ENCODE data around the gene ADGRD1. TPM values are rescaled to one million over a fixed set of nuclear protein-coding genes. Genes with fewer than 3 reads are reported as not detected.

The ADGRD1 gene
- total RNA-seq, 1 donor from 2014 or later, result 0.08 TPM

- no peak for DNase-seq (ENCODE audit: low read depth)
- H3K4me3 ChIP-seq (ENCODE audit: low read depth, low read length), result no peak overlapping the region
- H3K27me3 ChIP-seq (ENCODE audit: control insufficient read depth, insufficient read depth, low read length), result no peaks in the 10 kb centered on the region
- no peaks in the 10 kb centered on the region for H3K36me3 ChIP-seq (ENCODE audit: control insufficient read depth, insufficient read depth, low read length)
- TF ChIP-seq CTCF (IDR thresholded peaks at IDR 0.05; ENCODE audit: insufficient read depth, low read length, poor library complexity, severe bottlenecking), result no peak
These were observed 7.1 kb downstream of the ADGRD1 start for GRCh38 chr12:130960787-130961186.

DNA sequence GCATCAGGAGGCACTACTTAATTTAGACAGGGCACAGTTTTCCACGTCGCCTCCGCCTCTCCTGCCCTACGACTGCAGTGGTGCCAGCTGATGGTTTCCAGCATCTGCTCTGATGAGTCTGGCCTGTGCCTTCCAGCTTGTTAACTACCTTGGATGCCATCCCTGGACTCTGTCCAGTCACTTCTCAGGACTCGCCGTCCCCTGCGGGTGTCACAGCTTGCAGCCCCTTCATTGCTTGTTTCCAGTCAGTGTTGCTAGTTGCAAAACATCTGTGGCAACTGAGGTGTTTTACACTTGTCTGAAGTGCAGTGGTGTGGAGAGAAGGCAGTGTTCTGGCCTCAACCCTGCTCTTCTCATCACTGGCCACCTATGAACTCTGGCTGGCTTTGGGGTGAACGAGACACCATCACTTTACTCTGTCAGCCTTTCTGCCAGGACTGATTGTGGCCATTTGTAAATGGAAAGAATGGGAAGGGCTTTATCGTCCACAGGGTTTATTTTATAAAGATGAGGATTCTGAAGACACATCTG, 8.3 kb downstream of the ADGRD1 start:
- no peaks in the 10 kb centered on the region for H3K36me3 ChIP-seq (ENCODE audit: control insufficient read depth, insufficient read depth, low read length)

GRCh38 chr12:130965214-130965613, 11.5 kb downstream of the ADGRD1 start:
- Histone ChIP-seq H3K27me3 (ENCODE audit: control insufficient read depth, insufficient read depth, low read length) (no peaks in the 10 kb centered on the region), H3K4me3 (ENCODE audit: low read depth, low read length) (no peak overlapping the region), H3K36me3 (ENCODE audit: control insufficient read depth, insufficient read depth, low read length) (no peaks in the 10 kb centered on the region)
- TF ChIP-seq CTCF (IDR thresholded peaks at IDR 0.05; ENCODE audit: insufficient read depth, low read length, poor library complexity, severe bottlenecking), result no peak
- DNase-seq (ENCODE audit: low read depth), result no peak

More for the DNA sequence above, 8.3 kb downstream of the ADGRD1 start:
- no peak for TF ChIP-seq CTCF (IDR thresholded peaks at IDR 0.05; ENCODE audit: insufficient read depth, low read length, poor library complexity, severe bottlenecking)
- DNase-seq (ENCODE audit: low read depth), result no peak
- H3K27me3 ChIP-seq (ENCODE audit: control insufficient read depth, insufficient read depth, low read length), result no peaks in the 10 kb centered on the region
- no peak overlapping the region for H3K4me3 ChIP-seq (ENCODE audit: low read depth, low read length)

DNA sequence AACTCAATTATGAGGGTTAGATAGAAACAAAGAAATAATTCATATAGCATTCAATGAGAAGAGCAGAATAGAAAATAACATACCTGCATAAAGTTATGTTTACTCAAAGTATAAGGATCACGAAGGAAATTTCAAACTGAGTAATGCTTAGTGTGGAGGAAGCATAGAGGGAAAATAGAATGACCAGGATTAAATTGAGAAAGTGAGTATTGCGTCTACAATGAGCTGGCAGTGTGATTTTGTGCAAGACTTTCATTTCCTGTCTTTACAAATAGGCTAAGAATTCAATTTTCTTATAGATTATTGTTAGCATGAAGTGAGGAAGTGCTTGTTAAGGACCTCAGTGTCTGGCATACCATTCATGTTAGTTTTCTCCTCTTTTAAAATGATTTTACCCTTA, 12.0 kb downstream of the ADGRD1 start:
- DNase-seq (ENCODE audit: low read depth), result no peak
- H3K36me3 ChIP-seq (ENCODE audit: control insufficient read depth, insufficient read depth, low read length), result no peaks in the 10 kb centered on the region
- no peak for TF ChIP-seq CTCF (IDR thresholded peaks at IDR 0.05; ENCODE audit: insufficient read depth, low read length, poor library complexity, severe bottlenecking)
- H3K4me3 ChIP-seq (ENCODE audit: low read depth, low read length), result no peak overlapping the region
- no peaks in the 10 kb centered on the region for H3K27me3 ChIP-seq (ENCODE audit: control insufficient read depth, insufficient read depth, low read length)

DNA sequence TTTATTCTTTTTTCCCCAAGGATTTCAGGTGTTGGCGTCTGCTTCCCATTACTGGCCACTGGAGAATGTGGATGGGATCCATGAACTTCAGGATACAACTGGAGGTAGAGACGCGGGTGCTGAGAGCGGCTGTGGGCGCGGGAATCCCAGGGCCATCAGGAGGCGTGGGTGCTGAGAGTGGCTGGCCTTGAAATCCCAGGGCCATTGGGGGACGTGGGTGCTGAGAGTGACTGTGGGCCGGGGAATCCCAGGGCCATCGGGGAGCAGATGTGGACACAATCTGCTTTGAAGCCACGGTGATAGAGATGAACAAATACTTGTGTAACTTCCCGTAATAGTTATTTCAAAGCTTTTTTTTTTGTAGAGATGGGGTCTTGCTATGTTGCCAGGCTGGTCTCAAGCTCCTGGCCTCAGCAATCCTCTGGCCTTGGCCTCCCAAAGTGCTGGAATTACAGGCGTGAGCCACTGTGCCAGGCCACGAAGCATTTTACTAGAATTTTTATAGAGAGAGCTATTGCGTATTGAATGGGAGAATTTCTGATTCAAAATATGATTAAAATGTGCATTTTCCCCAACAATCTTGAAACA, 12.8 kb downstream of the ADGRD1 start:
- Histone ChIP-seq H3K36me3 (ENCODE audit: control insufficient read depth, insufficient read depth, low read length) (no peaks in the 10 kb centered on the region), H3K4me3 (ENCODE audit: low read depth, low read length) (no peak overlapping the region), H3K27me3 (ENCODE audit: control insufficient read depth, insufficient read depth, low read length) (no peaks in the 10 kb centered on the region)
- no peak for TF ChIP-seq CTCF (IDR thresholded peaks at IDR 0.05; ENCODE audit: insufficient read depth, low read length, poor library complexity, severe bottlenecking)
- no peak for DNase-seq (ENCODE audit: low read depth)

- Histone ChIP-seq H3K36me3 (ENCODE audit: control insufficient read depth, insufficient read depth, low read length) (no peaks in the 10 kb centered on the region), H3K4me3 (ENCODE audit: low read depth, low read length) (no peak overlapping the region), H3K27me3 (ENCODE audit: control insufficient read depth, insufficient read depth, low read length) (no peaks in the 10 kb centered on the region)
- DNase-seq (ENCODE audit: low read depth), result no peak
- no peak for TF ChIP-seq CTCF (IDR thresholded peaks at IDR 0.05; ENCODE audit: insufficient read depth, low read length, poor library complexity, severe bottlenecking)
These were observed 13.9 kb downstream of the ADGRD1 start for GRCh38 chr12:130967636-130968035.

All from kidney epithelial cell (primary cell).